Lower leg skin (tissue), 4 donors: ENCODE measurements around the gene PEAK1. TPM values are rescaled to one million over a fixed set of nuclear protein-coding genes. Genes with fewer than 3 reads are reported as not detected.
A peak's percentile ranks its signal among the peaks of the same experiment; 100 is the strongest.

Experiments
- DNase-seq, 2 donors: peaks; one replicate each; pipeline ENCODE4 v3.0.0-alpha.2; 2019; ENCODE audit warnings: low spot score in 2 of 2
- H3K4me3 ChIP-seq: fragments of 200-600 bp; sonication (generic); 2 replicates; pipeline ENCODE4 v1.5.1; 2017; ENCODE audit warnings: mild to moderate bottlenecking, low read depth; ENCODE audit not compliant: poor library complexity, severe bottlenecking
- CTCF ChIP-seq, 3 donors: fragments of 450-650 bp; IDR thresholded peaks; one replicate each; pipeline ENCODE4 v1.5.1; 2016; ENCODE audit warnings: antibody characterized with exemption in 3 of 3, mild to moderate bottlenecking in 3 of 3, moderate library complexity in 2 of 3
- POLR2A ChIP-seq, 2 donors: fragments of 450-650 bp; IDR thresholded peaks; one replicate each; pipeline ENCODE4 v1.6.1; 2016 to 2017; ENCODE audit warnings: antibody characterized with exemption in 2 of 2, mild to moderate bottlenecking in 1 of 2, moderate library complexity in 1 of 2
- WGBS, 2 donors: methylation state at CpG; one replicate each; pipeline ENCODE4 v1.1.5; 2018; 5-methylcytosine and 5-hydroxymethylcytosine counted together
- intact Hi-C: fragments of 100-400 bp; cut with DNase I; formaldehyde crosslinking; loops from one replicate; pipeline ENCODE4 v1.15.0; 2023; ENCODE audit warnings: low total_unique reads
- total RNA-seq, 4 donors: library from RNA; depleted of rRNA; stranded (reverse); fragments of >200 nt; gene quantifications; one replicate each; pipeline ENCODE4 v1.1.0, GENCODE V29; 2016

PEAK1 gene
- total RNA-seq, 4 donors from 2014 or later, result 23.4 to 38.2 (median 31.0) TPM

GRCh38 chr15:77418966-77419835 is 703 bp downstream of the PEAK1 start:
- DNase-seq, result peak in 1 of 2 donors; percentile 89
- TF ChIP-seq CTCF (IDR thresholded peaks at IDR 0.05) (no peak), POLR2A (IDR thresholded peaks at IDR 0.05) (no peak)
- intact Hi-C loops, result no loop called here
- H3K4me3 ChIP-seq, result peak overlapping the region; percentile 88
- WGBS, 2 donors, result 1% methylated on average over 38 to 55 of the region's 72 CpGs

- no peak for DNase-seq
- 28 to 31% methylated on average over 8 of the region's 8 CpGs for WGBS, 2 donors
- TF ChIP-seq POLR2A (IDR thresholded peaks at IDR 0.05) (no peak), CTCF (IDR thresholded peaks at IDR 0.05) (no peak)
- intact Hi-C loops, result no loop called here
- H3K4me3 ChIP-seq, result peak overlapping the region; percentile 88
Observed at GRCh38 chr15:77418391-77418965, 1.4 kb downstream of the PEAK1 start.

DNA sequence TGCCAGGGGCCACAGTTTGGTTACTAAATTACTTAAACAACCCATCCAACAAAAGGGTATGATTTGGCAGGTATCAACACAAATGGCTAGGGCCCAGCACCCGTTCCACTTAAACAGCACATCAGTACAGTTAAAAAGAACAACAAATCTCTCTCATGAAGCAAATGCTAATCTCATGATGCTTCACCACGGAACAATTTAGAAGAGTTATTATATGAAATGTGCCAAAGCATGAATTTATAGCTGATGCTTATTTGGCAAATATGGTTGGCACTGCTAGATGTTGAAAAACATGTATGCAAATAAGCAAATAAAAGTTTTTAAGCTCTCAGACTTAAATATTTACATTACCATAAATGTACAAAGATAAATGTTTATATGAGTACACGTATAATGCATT is 2.3 kb downstream of the PEAK1 start:
- intact Hi-C loops, result no loop called here
- H3K4me3 ChIP-seq, result no peak overlapping the region
- no peak for TF ChIP-seq CTCF (IDR thresholded peaks at IDR 0.05)
- DNase-seq, result no peak
- WGBS, 2 donors, result 25 to 41% methylated on average over 3 of the region's 3 CpGs

- intact Hi-C loops, result no loop called here
- TF ChIP-seq CTCF (IDR thresholded peaks at IDR 0.05) (no peak), POLR2A (IDR thresholded peaks at IDR 0.05) (no peak)
- 68 to 71% methylated on average over 1 of the region's 1 CpG for WGBS, 2 donors
- H3K4me3 ChIP-seq, result no peak overlapping the region
- no peak for DNase-seq
Observed at GRCh38 chr15:77416954-77417353, 3.0 kb downstream of the PEAK1 start.

DNA sequence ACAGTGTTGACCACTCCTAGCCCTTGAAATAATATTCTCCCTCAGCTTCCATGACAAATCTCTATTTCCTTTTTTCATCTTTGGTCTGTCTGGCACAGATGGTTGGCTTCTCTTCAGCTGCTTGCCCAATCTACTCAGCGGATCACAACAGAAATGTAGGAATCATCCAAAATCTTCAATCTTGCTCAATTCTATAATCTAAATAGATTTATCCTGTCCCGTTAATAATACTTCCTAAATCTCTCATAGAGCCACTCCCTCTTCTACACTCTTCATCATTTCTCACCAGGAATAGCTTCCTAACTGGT is 3.8 kb downstream of the PEAK1 start:
- 39 to 53% methylated on average over 2 of the region's 2 CpGs for WGBS, 2 donors
- intact Hi-C loops, result no loop called here
- H3K4me3 ChIP-seq, result no peak overlapping the region
- TF ChIP-seq CTCF (IDR thresholded peaks at IDR 0.05) (no peak), POLR2A (IDR thresholded peaks at IDR 0.05) (no peak)
- DNase-seq, result peak; percentile 65 to 89
